ENCODE data around the gene MIPEP.

DNA sequence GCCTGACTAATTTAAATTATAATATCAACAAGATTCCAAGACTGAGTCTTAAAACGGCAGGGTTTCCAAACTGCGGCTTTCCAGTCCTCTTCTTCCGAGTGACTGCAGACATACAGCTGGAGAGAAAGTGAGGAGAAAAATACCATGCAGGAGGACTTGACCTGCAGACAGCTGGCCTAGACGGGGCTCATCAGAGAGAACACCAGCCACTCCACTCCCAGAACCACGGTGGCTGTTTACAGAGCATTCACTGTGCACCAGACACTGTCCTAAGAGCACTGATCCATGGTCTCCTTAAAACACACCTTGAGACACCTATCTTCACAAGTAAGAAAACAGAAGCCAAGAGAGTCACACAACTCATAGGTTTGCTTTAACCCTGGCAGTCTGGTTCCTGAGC is 152.7 kb downstream of the MIPEP start:
- TF ChIP-seq CTCF (IDR thresholded peaks at IDR 0.05; ENCODE audit: low read depth, low read length) (no peak), EZH2phosphoT487 (IDR thresholded peaks at IDR 0.05; ENCODE audit: low read depth) (no peak)
